OCI-LY1 (cell line): ENCODE results near the gene CIBAR2.

Experiments used
- CTCF ChIP-seq: fragments of 200-600 bp; sonication (generic), shearing (Covaris generic); IDR thresholded peaks from 2 replicates; pipeline ENCODE4 v1.5.1; 2017; ENCODE audit warnings: mild to moderate bottlenecking, antibody characterized with exemption, low read length, moderate library complexity, mixed read lengths
- EZH2 ChIP-seq: fragments of 200-600 bp; sonication (generic), shearing (Covaris generic); IDR thresholded peaks from 2 replicates; pipeline ENCODE4 v1.8.0; 2017; ENCODE audit warnings: borderline replicate concordance, mixed run types, mild to moderate bottlenecking, antibody characterized with exemption, low read length, moderate library complexity, mixed read lengths

- TF ChIP-seq EZH2 (no peak), CTCF (no peak)
These were observed 8.9 kb downstream of the CIBAR2 start for GRCh38 chr16:85103114-85104079.
